Panc1 (cell line): ENCODE measurements around the gene MRPL48.

Source experiments
- SIN3A ChIP-seq: IDR thresholded peaks from 2 replicates; pipeline ENCODE4 v1.6.1; 2012; ENCODE audit warnings: low read depth, mild to moderate bottlenecking, low read length, moderate library complexity, borderline replicate concordance; ENCODE audit not compliant: insufficient read depth
- TCF7L2 ChIP-seq: IDR thresholded peaks from 2 replicates; pipeline ENCODE4 v1.6.1; 2011; ENCODE audit warnings: mild to moderate bottlenecking, low read depth, low read length, inconsistent platforms
- TF ChIP-seq, protein P1 (sequence below): fragments of 450-650 bp; IDR thresholded peaks from 2 replicates; pipeline ENCODE4 v1.5.1; 2017; ENCODE audit warnings: mild to moderate bottlenecking

DNA sequence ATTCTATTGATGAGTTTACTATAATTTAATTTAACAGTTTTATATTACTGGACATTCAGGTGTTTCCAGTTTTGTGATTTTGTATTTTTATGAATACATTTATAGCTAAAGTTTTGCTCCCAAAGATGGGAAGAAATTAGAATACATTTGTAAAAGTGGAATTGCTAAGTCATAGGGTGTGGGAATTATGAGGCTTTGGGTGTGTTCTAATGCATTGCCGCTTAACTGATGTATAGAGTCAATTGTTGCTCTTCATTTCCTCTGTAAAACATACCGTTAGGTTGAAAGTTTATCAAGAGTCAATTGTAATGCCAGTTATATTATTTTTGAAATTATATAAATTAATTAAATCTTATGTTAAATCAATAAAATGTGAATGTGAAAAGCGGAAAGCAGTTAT, 105.4 kb downstream of the MRPL48 start:
- TF ChIP-seq, protein P1, sequence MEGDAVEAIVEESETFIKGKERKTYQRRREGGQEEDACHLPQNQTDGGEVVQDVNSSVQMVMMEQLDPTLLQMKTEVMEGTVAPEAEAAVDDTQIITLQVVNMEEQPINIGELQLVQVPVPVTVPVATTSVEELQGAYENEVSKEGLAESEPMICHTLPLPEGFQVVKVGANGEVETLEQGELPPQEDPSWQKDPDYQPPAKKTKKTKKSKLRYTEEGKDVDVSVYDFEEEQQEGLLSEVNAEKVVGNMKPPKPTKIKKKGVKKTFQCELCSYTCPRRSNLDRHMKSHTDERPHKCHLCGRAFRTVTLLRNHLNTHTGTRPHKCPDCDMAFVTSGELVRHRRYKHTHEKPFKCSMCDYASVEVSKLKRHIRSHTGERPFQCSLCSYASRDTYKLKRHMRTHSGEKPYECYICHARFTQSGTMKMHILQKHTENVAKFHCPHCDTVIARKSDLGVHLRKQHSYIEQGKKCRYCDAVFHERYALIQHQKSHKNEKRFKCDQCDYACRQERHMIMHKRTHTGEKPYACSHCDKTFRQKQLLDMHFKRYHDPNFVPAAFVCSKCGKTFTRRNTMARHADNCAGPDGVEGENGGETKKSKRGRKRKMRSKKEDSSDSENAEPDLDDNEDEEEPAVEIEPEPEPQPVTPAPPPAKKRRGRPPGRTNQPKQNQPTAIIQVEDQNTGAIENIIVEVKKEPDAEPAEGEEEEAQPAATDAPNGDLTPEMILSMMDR = no peak
- TF ChIP-seq TCF7L2 (no peak), SIN3A (no peak)
